Panc1 (cell line): ENCODE results near the gene PTPRK. TPM values are rescaled to one million over a fixed set of nuclear protein-coding genes. Genes with fewer than 3 reads are reported as not detected.

ENCODE experiments used
- ATAC-seq: fragments of 200-7000 bp; cut with Tn5 transposase; 2 replicates; pipeline ENCODE4 v1.9.1; 2020; ENCODE audit warnings: mild to moderate bottlenecking, moderate library complexity
- BruUV-seq: library from RNA; stranded (reverse); fragments of 400-500 nt; replicated peaks from 2 replicates; lab custom pipeline; 2021; lab: Mats Ljungman, UMichigan
- CTCF ChIA-PET: fragments of 300-600 bp; sonication (Branson Sonifier 250); formaldehyde crosslinking; loops from one replicate; lab custom pipeline; 2022; ENCODE audit warnings: antibody characterized with exemption; lab: Charles Lee
- POLR2A ChIA-PET: fragments of 300-600 bp; sonication (Branson Sonifier 250); formaldehyde crosslinking; loops from one replicate; lab custom pipeline; 2022; ENCODE audit warnings: antibody characterized with exemption; lab: Charles Lee
- DNase-seq: peaks from one replicate; pipeline ENCODE4 v3.0.0-alpha.2; 2010; ENCODE audit warnings: low read depth, low spot score
- H3K27ac ChIP-seq: 2 replicates; pipeline ENCODE4 v1.5.1; 2011; ENCODE audit warnings: mild to moderate bottlenecking, low read length, inconsistent platforms
- H3K27me3 ChIP-seq: fragments of 200-500 bp; sonication (Bioruptor generic); 2 replicates; pipeline ENCODE4 v1.6.0; 2014; ENCODE audit warnings: low read length, inconsistent platforms; ENCODE audit not compliant: control insufficient read depth, insufficient read depth
- H3K36me3 ChIP-seq: fragments of 200-500 bp; sonication (Bioruptor generic); 2 replicates; pipeline ENCODE4 v1.5.1; 2014; ENCODE audit warnings: inconsistent platforms, mild to moderate bottlenecking, low read length, moderate library complexity; ENCODE audit not compliant: control insufficient read depth, insufficient read depth
- H3K4me1 ChIP-seq: 2 replicates; pipeline ENCODE4 v1.5.1; 2011; ENCODE audit warnings: inconsistent platforms, mild to moderate bottlenecking, low read length, moderate library complexity; ENCODE audit not compliant: control insufficient read depth, insufficient read depth
- H3K4me3 ChIP-seq, 2 experiments: 2 replicates each; pipeline ENCODE4 v1.5.1; 2011 to 2012; ENCODE audit warnings: low read depth in 2 of 2, low read length in 2 of 2, mild to moderate bottlenecking in 2 of 2, inconsistent platforms in 1 of 2, moderate library complexity in 1 of 2
- H3K9me3 ChIP-seq: fragments of 200-500 bp; sonication (Bioruptor generic); 2 replicates; pipeline ENCODE4 v1.5.1; 2014; ENCODE audit warnings: low read depth, mild to moderate bottlenecking, inconsistent platforms, low read length, moderate library complexity; ENCODE audit not compliant: control insufficient read depth, insufficient read depth
- CTCF ChIP-seq: fragments of 450-650 bp; IDR thresholded peaks from 2 replicates; pipeline ENCODE4 v1.5.1; 2017; ENCODE audit warnings: mild to moderate bottlenecking
- POLR2AphosphoS5 ChIP-seq: IDR thresholded peaks from 2 replicates; pipeline ENCODE4 v1.6.1; 2012; ENCODE audit warnings: mild to moderate bottlenecking, low read depth, low read length, moderate library complexity
- REST ChIP-seq, 2 experiments: IDR thresholded peaks; 2 replicates each; pipeline ENCODE4 v1.6.1; 2011 to 2012; ENCODE audit warnings: low read depth in 2 of 2, control low read depth in 1 of 2, low read length in 1 of 2, mild to moderate bottlenecking in 1 of 2, moderate library complexity in 1 of 2; ENCODE audit not compliant: insufficient read depth in 1 of 2
- SIN3A ChIP-seq: IDR thresholded peaks from 2 replicates; pipeline ENCODE4 v1.6.1; 2012; ENCODE audit warnings: low read depth, mild to moderate bottlenecking, low read length, moderate library complexity, borderline replicate concordance; ENCODE audit not compliant: insufficient read depth
- TCF7L2 ChIP-seq: IDR thresholded peaks from 2 replicates; pipeline ENCODE4 v1.6.1; 2011; ENCODE audit warnings: mild to moderate bottlenecking, low read depth, low read length, inconsistent platforms
- in situ Hi-C: cut with HindIII; loops from 2 replicates; pipeline ENCODE4 v1.10.0; 2016; ENCODE audit warnings: low sequenced_read_pairs, low pct_unique_long_range_greater_than_20kb
- intact Hi-C: fragments of 100-400 bp; cut with micrococcal nuclease; formaldehyde crosslinking; loops from one replicate; pipeline ENCODE4 v1.10.0; 2022; ENCODE audit not compliant: unreplicated experiment
- total RNA-seq: library from RNA; stranded (reverse); gene quantifications from one replicate; pipeline ENCODE4 v1.2.1, GENCODE V29; 2021; ENCODE audit not compliant: unreplicated experiment

Gene PTPRK
- total RNA-seq, 1 experiment from 2014 or later: 61.8 TPM

- DNase-seq: no peak
- Histone ChIP-seq H3K27ac (no peak overlapping the region), H3K36me3 (peaks cover 2% of the 10 kb centered on the region; the same call in 1 of the 2 replicates), H3K4me1 (no peaks in the 10 kb centered on the region), H3K27me3 (no peaks in the 10 kb centered on the region), H3K9me3 (no peaks in the 10 kb centered on the region), H3K4me3 (no peak overlapping the region)
- intact Hi-C loops: no loop called here
- no peak for ATAC-seq
- BruUV-seq: no TSS peak
- POLR2A ChIA-PET: no interaction called here
- in situ Hi-C loops: no loop called here
- TF ChIP-seq CTCF (no peak), TCF7L2 (no peak), SIN3A (no peak), POLR2AphosphoS5 (no peak)
- CTCF ChIA-PET: no interaction called here
These were observed 445.8 kb downstream of the PTPRK start for GRCh38 chr6:128074567-128074966.

DNA sequence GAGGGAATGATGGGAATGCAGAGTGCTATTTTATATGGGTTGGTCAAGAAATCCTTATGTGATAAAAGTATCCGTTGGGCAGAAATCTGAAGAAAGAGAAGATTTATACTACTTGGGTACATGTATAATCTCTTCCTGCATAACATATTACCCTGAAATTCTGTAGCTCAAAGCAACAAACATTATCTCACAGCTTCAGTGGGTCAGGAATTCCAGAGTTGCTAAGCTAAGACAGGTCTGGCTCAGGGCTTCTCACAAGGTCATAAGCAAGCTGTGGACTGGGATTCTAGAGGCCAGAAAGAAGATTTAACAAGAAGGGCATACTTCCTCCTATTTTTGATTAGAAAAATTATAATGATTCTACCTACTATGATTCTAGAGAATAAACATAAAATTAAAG, 447.0 kb downstream of the PTPRK start:
- H3K4me3 ChIP-seq: no peak overlapping the region
- no peak for TF ChIP-seq SIN3A
- no peak for TF ChIP-seq POLR2AphosphoS5
- no peak for TF ChIP-seq TCF7L2
- TF ChIP-seq REST (IDR thresholded peaks at IDR 0.05; ENCODE audit: insufficient read depth in 1 of 2, low read depth in 2 of 2, low read length in 1 of 2): no peak
- TF ChIP-seq CTCF: no peak
- ATAC-seq (no peak), DNase-seq (no peak)
- no TSS peak for BruUV-seq
- intact Hi-C loops (no loop called here), in situ Hi-C loops (no loop called here)
- no peak overlapping the region for H3K27ac ChIP-seq
- POLR2A ChIA-PET: no interaction called here
- H3K27me3 ChIP-seq: no peaks in the 10 kb centered on the region
- H3K9me3 ChIP-seq: no peaks in the 10 kb centered on the region
- H3K36me3 ChIP-seq: peaks cover 2% of the 10 kb centered on the region; the same call in 1 of the 2 replicates
- CTCF ChIA-PET: no interaction called here
- no peaks in the 10 kb centered on the region for H3K4me1 ChIP-seq
